GM12878 (cell line): Measurements from ENCODE around the gene LALBA. TPM values are rescaled to one million over a fixed set of nuclear protein-coding genes. Genes with fewer than 3 reads are reported as not detected.

ENCODE experiments used
- ATAC-seq: fragments of 200-7000 bp; cut with Tn5 transposase; 3 replicates; pipeline ENCODE4 v1.9.1; 2020; ENCODE audit warnings: mild to moderate bottlenecking, moderate library complexity
- BruUV-seq: library from RNA; stranded (reverse); fragments of 400-500 nt; replicated peaks from 2 replicates; lab custom pipeline; 2021; lab: Mats Ljungman, UMichigan
- CTCF ChIA-PET: fragments of 300-600 bp; sonication (Branson Sonifier 250); formaldehyde crosslinking; extraction: SDS; loops from one replicate; lab custom pipeline; 2021; ENCODE audit warnings: inconsistent platforms; lab: Yijun Ruan, JAX
- POLR2A ChIA-PET: fragments of 350-600 bp; formaldehyde crosslinking; extraction: SDS; loops from one replicate; lab custom pipeline; 2021; ENCODE audit warnings: inconsistent platforms; lab: Charles Lee
- RAD21 ChIA-PET: fragments of 300-600 bp; sonication (Branson Sonifier 250); formaldehyde crosslinking; loops from one replicate; lab custom pipeline; 2023; ENCODE audit warnings: antibody characterized with exemption; ENCODE audit not compliant: unreplicated experiment; lab: Charles Lee
- SMC1A ChIA-PET: fragments of 300-600 bp; sonication (Branson Sonifier 250); formaldehyde crosslinking; loops from one replicate; lab custom pipeline; 2023; ENCODE audit not compliant: unreplicated experiment, uncharacterized antibody; lab: Charles Lee
- DNase-seq: peaks from one replicate; pipeline ENCODE4 v3.0.0-alpha.2; 2011; ENCODE audit warnings: low read depth, low spot score
- FAIRE-seq: peaks from 3 replicates; lab custom pipeline; 2011; peaks lifted over from hg19 to GRCh38; lab: Jason Lieb, UNC
- H2AFZ ChIP-seq: 2 replicates; pipeline ENCODE4 v1.6.0; 2011; ENCODE audit warnings: low read depth, low read length, control low read depth; ENCODE audit not compliant: control insufficient read depth
- H3K27ac ChIP-seq: 2 replicates; pipeline ENCODE4 v1.5.1; 2011; ENCODE audit warnings: control low read depth; ENCODE audit not compliant: control insufficient read depth, insufficient read depth
- H3K27me3 ChIP-seq, 2 experiments: replicated peaks in 1 of 2; 2 replicates each; pipeline versions ENCODE4 v1.6.0 to v1.6.1; 2011; ENCODE audit warnings: low read length in 1 of 2; ENCODE audit not compliant: control insufficient read depth in 2 of 2, insufficient read depth in 2 of 2
- H3K36me3 ChIP-seq, 2 experiments: 2 replicates each; pipeline ENCODE4 v1.5.1; 2011; ENCODE audit warnings: low read length in 1 of 2; ENCODE audit not compliant: control insufficient read depth in 2 of 2, insufficient read depth in 2 of 2
- H3K4me1 ChIP-seq: 2 replicates; pipeline ENCODE4 v1.6.1; 2011; ENCODE audit warnings: mild to moderate bottlenecking, low read length, moderate library complexity, mixed read lengths; ENCODE audit not compliant: control insufficient read depth, insufficient read depth
- H3K4me2 ChIP-seq: 2 replicates; pipeline ENCODE4 v1.6.0; 2011; ENCODE audit warnings: control low read depth; ENCODE audit not compliant: control insufficient read depth, insufficient read depth
- H3K4me3 ChIP-seq: fragments of 200-600 bp; sonication (generic); 2 replicates; pipeline ENCODE4 v1.5.1; 2016
- H3K79me2 ChIP-seq: 2 replicates; pipeline ENCODE4 v1.6.0; 2011; ENCODE audit warnings: low read length; ENCODE audit not compliant: control insufficient read depth, insufficient read depth
- H3K9ac ChIP-seq: 2 replicates; pipeline ENCODE4 v1.8.0; 2011; ENCODE audit warnings: low read length, control low read depth, mixed read lengths; ENCODE audit not compliant: control insufficient read depth, insufficient read depth
- H3K9me3 ChIP-seq: replicated peaks from 3 replicates; pipeline ENCODE4 v1.5.1; 2011; ENCODE audit warnings: mild to moderate bottlenecking, low read length; ENCODE audit not compliant: control insufficient read depth, insufficient read depth
- H4K20me1 ChIP-seq: 2 replicates; pipeline ENCODE4 v1.6.0; 2011; ENCODE audit not compliant: control insufficient read depth, insufficient read depth
- HDGF ChIP-seq: fragments of 450-650 bp; IDR thresholded peaks from 2 replicates; pipeline ENCODE4 v1.6.1; 2016; ENCODE audit warnings: antibody characterized with exemption
- IRF4 ChIP-seq: IDR thresholded peaks from 2 replicates; pipeline ENCODE4 v1.6.1; 2011; ENCODE audit warnings: low read depth, low read length
- MXI1 ChIP-seq: fragments of 150-350 bp; IDR thresholded peaks from 2 replicates; pipeline ENCODE4 v1.6.1; 2011; ENCODE audit warnings: low read depth, mild to moderate bottlenecking, inconsistent platforms, low read length, improper control_type of control experiment
- NR2C2 ChIP-seq: IDR thresholded peaks from 2 replicates; pipeline ENCODE4 v1.6.1; 2011; ENCODE audit warnings: borderline replicate concordance, low read depth; ENCODE audit not compliant: control insufficient read depth, insufficient read length
- NRF1 ChIP-seq: conservative IDR thresholded peaks from 2 replicates; pipeline ENCODE4 v1.6.1; 2011; ENCODE audit warnings: mild to moderate bottlenecking, low read depth, low read length, improper control_type of control experiment
- POLR2AphosphoS5 ChIP-seq: IDR thresholded peaks from 2 replicates; pipeline ENCODE4 v1.6.1; 2011; ENCODE audit warnings: mild to moderate bottlenecking, low read length, inconsistent platforms
- RAD51 ChIP-seq: fragments of 450-650 bp; IDR thresholded peaks from 2 replicates; pipeline ENCODE4 v1.6.1; 2016; ENCODE audit warnings: moderate library complexity, mild to moderate bottlenecking, inconsistent platforms
- STAT3 ChIP-seq: IDR thresholded peaks from 2 replicates; pipeline ENCODE4 v1.6.1; 2011; ENCODE audit warnings: low read depth, low read length, improper control_type of control experiment
- TARDBP ChIP-seq: IDR thresholded peaks from 2 replicates; pipeline ENCODE4 v1.6.1; 2016; ENCODE audit warnings: borderline replicate concordance
- TCF3 ChIP-seq: IDR thresholded peaks from 2 replicates; pipeline ENCODE4 v1.6.1; 2012; ENCODE audit warnings: low read depth, mild to moderate bottlenecking, low read length, borderline replicate concordance; ENCODE audit not compliant: insufficient read depth
- ZZZ3 ChIP-seq: IDR thresholded peaks from 2 replicates; pipeline ENCODE4 v1.6.1; 2011; ENCODE audit warnings: low read depth; ENCODE audit not compliant: control insufficient read depth, insufficient read length
- WGBS: methylation state at CpG from one replicate; pipeline ENCODE4 v1.1.6; 2016; ENCODE audit warnings: low lambda C conversion rate; ENCODE audit not compliant: insufficient replicate concordance, insufficient coverage; ENCODE audit errors: missing lambda C conversion rate; 5-methylcytosine and 5-hydroxymethylcytosine counted together
- in situ Hi-C: fragments of 300-500 bp; cut with MboI; formaldehyde crosslinking; loops from 9 replicates; pipeline ENCODE4 v1.14.3; 2018; ENCODE audit warnings: mixed read lengths
- intact Hi-C: fragments of 100-400 bp; cut with micrococcal nuclease; formaldehyde crosslinking; loops from one replicate; pipeline ENCODE4 v1.14.2; 2022; ENCODE audit not compliant: unreplicated experiment
- polyA plus RNA-seq, 11 experiments: library from polyadenylated mRNA; depleted of rRNA in 4 of 11; unstranded in 6 of 11; stranded (reverse) in 5 of 11; fragments of >200 nt; fragmentation: Nextera tagmentation in 4 of 11; fragmentation: Illumina TruSeq in 1 of 11; extraction: Ambion mirVana in 4 of 11; extraction: Trizol in 1 of 11; gene quantifications; 1 replicate in 1 of 11; 2 replicates in 10 of 11; pipeline versions ENCODE4 v1.2.1 to v1.2.3, GENCODE V29; 2011 to 2016; ENCODE audit warnings: inconsistent platforms in 2 of 11, missing spikeins in 2 of 11, low read depth in 1 of 11
- total RNA-seq, 4 experiments: library from RNA; depleted of rRNA in 3 of 4; stranded (reverse); fragments of >200 nt in 3 of 4; fragmentation: Illumina TruSeq in 1 of 4; extraction: Trizol in 1 of 4; gene quantifications; 2 replicates each; pipeline versions ENCODE4 v1.2.1 to v1.2.3, GENCODE V29; 2013 to 2021

Gene LALBA
- total and polyA plus RNA-seq, 10 of the 15 experiments (the other 5 are each of a cell fraction or from before 2014, with no cell fraction given): not detected

- no peak for TF ChIP-seq MXI1
Observed at GRCh38 chr12:48586361-48586760, 16.5 kb upstream of the LALBA start (continued).

DNA sequence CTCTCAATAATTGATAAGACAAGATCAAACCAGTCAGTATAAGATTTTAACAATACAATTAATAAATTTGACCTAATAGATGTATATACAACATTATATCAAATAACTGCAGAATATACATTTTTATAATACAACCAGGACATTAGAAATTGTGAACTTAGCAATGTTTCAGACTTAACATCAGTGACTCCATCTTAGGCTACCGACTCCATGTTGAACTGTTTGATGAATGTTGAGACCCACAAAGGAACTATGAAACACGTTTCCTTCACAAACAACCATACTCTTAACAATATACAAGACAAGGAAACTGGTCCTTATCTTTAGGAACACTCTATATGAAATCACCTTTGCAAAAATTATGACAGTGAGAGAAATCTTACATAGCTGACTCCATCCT, 13.9 kb upstream of the LALBA start:
- in situ Hi-C loops: no loop called here
- no peak overlapping the region for H3K4me2 ChIP-seq
- BruUV-seq: no TSS peak
- ATAC-seq: no peak
- H3K27me3 ChIP-seq: 0 out of 4 replicates have a peak, but pooled peaks cover 0 to 3% of the 10 kb centered on the region in 2 experiments
- POLR2A ChIA-PET: no interaction called here
- WGBS: 47% methylated on average over 2 of the region's 2 CpGs
- SMC1A ChIA-PET: no interaction called here
- H3K4me1 ChIP-seq: no peaks in the 10 kb centered on the region
- DNase-seq: no peak
- RAD21 ChIA-PET: no interaction called here
- no peak overlapping the region for H3K9ac ChIP-seq
- no peaks in the 10 kb centered on the region for H3K36me3 ChIP-seq
- intact Hi-C loops: no loop called here
- CTCF ChIA-PET: no interaction called here
- no peak overlapping the region for H3K4me3 ChIP-seq
- no peaks in the 10 kb centered on the region for H3K9me3 ChIP-seq
- no peak for FAIRE-seq
- H4K20me1 ChIP-seq: no peaks in the 10 kb centered on the region
- TF ChIP-seq NR2C2: no peak
- TF ChIP-seq STAT3: no peak
- TF ChIP-seq TARDBP: no peak
- no peak for TF ChIP-seq IRF4
- TF ChIP-seq HDGF: no peak
- no peak for TF ChIP-seq RAD51
- TF ChIP-seq ZZZ3: no peak
- no peak for TF ChIP-seq TCF3
- TF ChIP-seq NRF1: no peak
- no peak for TF ChIP-seq POLR2AphosphoS5
- H3K27ac ChIP-seq: no peak overlapping the region
- H3K79me2 ChIP-seq: no peaks in the 10 kb centered on the region
- no peak overlapping the region for H2AFZ ChIP-seq
